Fibroblast of lung (primary cell): ENCODE results near the gene KDM2B.

Source experiments
- CTCF ChIP-seq, 2 donors: IDR thresholded peaks in 1 of 2; conservative IDR thresholded peaks in 1 of 2; 1 replicate in 1 of 2; 2 replicates in 1 of 2; pipeline ENCODE4 v1.5.1; 2011 to 2012; ENCODE audit warnings: low read length in 2 of 2, control low read depth in 1 of 2, inconsistent platforms in 1 of 2, low read depth in 1 of 2, mild to moderate bottlenecking in 1 of 2
- EZH2 ChIP-seq: IDR thresholded peaks from 2 replicates; pipeline ENCODE4 v1.5.1; 2012; ENCODE audit warnings: low read length, control low read depth, mild to moderate bottlenecking; ENCODE audit errors: missing control alignments

- no peak for TF ChIP-seq EZH2
- TF ChIP-seq CTCF (conservative IDR thresholded peaks at IDR 0.05 in 1 of 2, IDR thresholded peaks at IDR 0.05 in 1 of 2; ENCODE audit: low read depth in 1 of 2, low read length in 2 of 2) = no peak
Measured at GRCh38 chr12:121476477-121476876, 104.3 kb downstream of the KDM2B start.
